Erythroblast (primary cell): Measurements from ENCODE around the gene ORC1.

ENCODE experiments used
- GATA1 ChIP-seq: IDR thresholded peaks from 2 replicates; pipeline ENCODE4 v1.6.1; 2011; ENCODE audit warnings: low read depth, mild to moderate bottlenecking, control low read depth, low read length, moderate library complexity
- POLR2A ChIP-seq: IDR thresholded peaks from 2 replicates; pipeline ENCODE4 v1.6.1; 2011; ENCODE audit warnings: mild to moderate bottlenecking, low read length

DNA sequence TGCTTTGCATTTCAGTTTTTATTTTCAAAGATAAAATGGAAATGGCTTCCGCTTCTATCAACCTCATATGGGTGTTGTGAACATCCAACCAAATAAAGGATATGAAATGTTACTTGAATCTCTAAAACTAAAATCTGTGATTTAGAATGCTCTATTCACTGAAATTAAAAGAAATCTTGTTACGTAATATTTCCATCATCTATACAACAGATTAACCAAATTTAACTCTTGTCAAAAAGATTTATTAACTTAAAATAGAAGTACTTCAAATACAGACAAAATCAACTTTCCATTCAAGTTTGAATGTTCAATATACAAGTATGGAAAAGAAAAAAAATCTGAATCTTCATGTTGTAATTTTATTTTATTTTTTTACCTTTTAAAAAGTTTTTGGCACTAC, 18.8 kb upstream of the ORC1 start:
- TF ChIP-seq POLR2A: no peak
- no peak for TF ChIP-seq GATA1
